ENCODE results near the gene LAMA4. TPM values are rescaled to one million over a fixed set of nuclear protein-coding genes. Genes with fewer than 3 reads are reported as not detected.

The LAMA4 gene
- total RNA-seq, 4 donors from 2014 or later = 107 to 329 (median 271) TPM

DNA sequence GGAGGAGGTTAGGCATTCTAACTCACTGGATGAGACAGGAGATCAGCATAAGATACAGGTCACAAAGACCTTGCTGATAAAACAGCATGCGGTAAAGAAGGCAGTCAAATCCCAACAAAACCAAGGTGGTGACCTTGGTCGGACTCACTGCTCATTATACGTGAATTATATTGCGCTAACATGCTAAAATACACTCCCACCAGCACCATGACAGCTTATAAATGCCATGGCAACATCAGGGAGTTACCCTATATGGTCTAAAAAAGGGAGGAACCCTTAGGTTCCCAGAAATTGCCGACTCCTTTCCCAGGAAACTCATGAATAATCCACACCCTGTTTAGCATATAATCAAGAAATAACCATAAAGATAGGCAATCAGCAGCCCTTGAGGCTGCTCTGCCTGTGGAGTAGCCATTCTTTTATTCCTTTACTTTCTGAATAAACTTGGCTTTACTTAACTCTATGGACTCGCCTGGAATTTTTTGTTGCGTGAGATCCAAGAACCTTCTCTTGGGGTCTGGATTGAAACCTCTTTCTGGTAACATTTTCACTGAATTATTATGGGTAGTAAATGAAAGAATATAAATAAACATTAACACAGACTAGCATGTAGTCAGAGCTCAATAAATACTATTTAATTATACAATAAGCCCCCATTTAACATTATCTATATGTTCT lies 3.0 kb upstream of the LAMA4 start:
- H3K9me3 ChIP-seq = no peaks in the 10 kb centered on the region
- H3K36me3 ChIP-seq = no peaks in the 10 kb centered on the region
- intact Hi-C loops (cut with DNase I; ENCODE audit: low total_unique reads) = no loop called here
- DNase-seq = no peak
- H3K4me3 ChIP-seq = no peak overlapping the region
- TF ChIP-seq CTCF (IDR thresholded peaks at IDR 0.05) (no peak), POLR2A (IDR thresholded peaks at IDR 0.05) (no peak)
- no peaks in the 10 kb centered on the region for H3K27me3 ChIP-seq
- H3K4me1 ChIP-seq = no peaks in the 10 kb centered on the region
- H3K27ac ChIP-seq = peak overlapping the region; percentile 93 to 98

DNA sequence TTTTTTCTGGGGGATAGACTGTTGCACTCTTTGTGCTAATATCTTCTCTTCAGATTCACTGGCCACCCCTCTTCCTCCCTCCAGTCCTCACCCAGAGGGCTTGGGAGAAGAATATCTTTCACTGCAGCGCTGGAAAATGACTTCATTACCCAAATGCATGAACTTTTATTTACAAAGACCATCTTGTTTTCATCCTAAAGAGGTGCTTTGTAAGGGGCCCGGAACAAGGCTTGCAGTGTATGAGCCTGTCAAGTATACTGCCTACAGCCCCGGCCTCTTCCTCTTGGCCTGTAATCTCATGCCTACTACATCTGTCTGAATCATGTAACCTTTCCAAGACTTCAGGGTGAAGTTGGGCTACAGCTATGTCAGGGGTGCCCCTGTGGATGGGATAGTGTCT lies 554 bp upstream of the LAMA4 start:
- Histone ChIP-seq H3K36me3 (no peaks in the 10 kb centered on the region), H3K4me1 (no peaks in the 10 kb centered on the region), H3K9me3 (no peaks in the 10 kb centered on the region), H3K4me3 (peak overlapping the region; percentile 76 to 84), H3K27me3 (no peaks in the 10 kb centered on the region), H3K27ac (peak overlapping the region; percentile 93 to 98)
- DNase-seq = no peak
- intact Hi-C loops (cut with DNase I; ENCODE audit: low total_unique reads) = no loop called here
- no peak for TF ChIP-seq CTCF (IDR thresholded peaks at IDR 0.05)
- no peak for TF ChIP-seq POLR2A (IDR thresholded peaks at IDR 0.05)

GRCh38 chr6:112253498-112253840 lies 898 bp downstream of the LAMA4 start:
- Histone ChIP-seq H3K36me3 (no peaks in the 10 kb centered on the region), H3K27ac (peak overlapping the region; percentile 93 to 98), H3K27me3 (no peaks in the 10 kb centered on the region), H3K4me1 (no peaks in the 10 kb centered on the region), H3K9me3 (no peaks in the 10 kb centered on the region), H3K4me3 (peak overlapping the region; percentile 76 to 84)
- TF ChIP-seq CTCF (IDR thresholded peaks at IDR 0.05) (no peak), POLR2A (IDR thresholded peaks at IDR 0.05) (no peak)
- intact Hi-C loops (cut with DNase I; ENCODE audit: low total_unique reads) = no loop called here
- DNase-seq = no peak

DNA sequence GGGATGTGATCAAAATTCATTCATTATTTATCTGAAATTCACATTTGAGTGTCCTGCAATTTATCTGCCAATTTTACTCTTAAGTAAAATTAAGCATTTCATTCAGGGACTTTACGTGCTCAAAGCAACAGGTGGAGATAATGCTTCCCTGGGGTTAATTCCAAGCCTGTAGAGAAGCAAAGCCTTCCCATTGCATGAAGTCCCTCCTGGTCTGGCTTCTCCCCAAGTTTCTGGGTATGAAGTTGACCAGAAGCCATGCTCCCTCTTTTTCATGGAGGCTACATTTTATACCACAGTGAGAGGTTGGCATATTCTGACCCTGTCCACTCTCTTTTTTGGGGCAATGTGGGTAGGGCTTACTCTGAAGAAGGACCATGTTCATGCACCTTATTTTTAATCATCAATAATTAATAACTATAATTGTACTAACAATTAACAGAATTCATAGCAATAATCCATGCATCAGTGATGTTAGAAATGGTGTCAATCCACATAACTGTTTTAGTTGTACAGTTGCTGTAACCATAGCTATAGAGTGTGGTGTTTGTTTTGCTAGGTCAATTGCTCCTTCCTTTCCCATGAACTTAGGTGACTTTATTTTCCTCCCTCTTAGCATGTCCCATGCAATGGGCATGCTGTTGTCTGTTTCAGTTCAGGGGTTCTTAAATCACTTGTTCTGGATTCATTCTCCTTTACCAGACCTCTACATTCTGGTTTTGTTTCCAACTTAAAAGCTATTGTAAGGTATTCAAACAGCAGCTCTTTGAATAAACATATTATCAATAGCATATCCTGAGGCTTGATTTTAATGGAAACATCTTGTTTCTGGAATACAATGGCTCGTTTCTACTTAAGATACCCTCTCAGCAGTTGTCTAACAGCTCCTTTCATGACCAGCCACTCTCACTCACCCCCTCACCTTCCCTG lies 1.5 kb downstream of the LAMA4 start:
- Histone ChIP-seq H3K9me3 (no peaks in the 10 kb centered on the region), H3K36me3 (no peaks in the 10 kb centered on the region), H3K4me3 (peak overlapping the region; percentile 76 to 84), H3K27me3 (no peaks in the 10 kb centered on the region), H3K4me1 (no peaks in the 10 kb centered on the region), H3K27ac (peak overlapping the region; percentile 93 to 98)
- intact Hi-C loops (cut with DNase I; ENCODE audit: low total_unique reads) = no loop called here
- peak in 1 of 2 donors; percentile 42 for DNase-seq
- TF ChIP-seq CTCF (IDR thresholded peaks at IDR 0.05) (no peak), POLR2A (IDR thresholded peaks at IDR 0.05) (no peak)

Measured in uterus (tissue), 4 donors.